CD4-positive, CD25-positive, alpha-beta regulatory T cell (primary cell): ENCODE data around the gene CSK. TPM values are rescaled to one million over a fixed set of nuclear protein-coding genes. Genes with fewer than 3 reads are reported as not detected.

ENCODE experiments used
- ATAC-seq, 2 donors: fragments of 150-1000 bp; cut with Tn5 transposase; one replicate each; pipeline ENCODE4 v1.10.0; 2021; ENCODE audit warnings: low read depth in 2 of 2, moderate number of reproducible peaks in 2 of 2, moderate library complexity in 1 of 2
- DNase-seq, 3 donors: peaks; one replicate each; pipeline versions ENCODE4 v3.0.0 to v3.0.0-alpha.2; 2012 to 2022; ENCODE audit warnings: mixed read lengths in 1 of 3
- H3K27ac ChIP-seq: one replicate; pipeline ENCODE4 v1.7.0; 2013; ENCODE audit warnings: mild to moderate bottlenecking, low read length; ENCODE audit not compliant: insufficient read depth, poor library complexity, severe bottlenecking
- H3K27me3 ChIP-seq: one replicate; pipeline ENCODE4 v1.7.0; 2013; ENCODE audit warnings: low read length; ENCODE audit not compliant: control insufficient read depth, insufficient read depth
- H3K36me3 ChIP-seq: one replicate; pipeline ENCODE4 v1.7.0; 2013; ENCODE audit warnings: mild to moderate bottlenecking, low read length, moderate library complexity; ENCODE audit not compliant: control insufficient read depth, insufficient read depth
- H3K4me1 ChIP-seq: 2 replicates; pipeline ENCODE4 v1.7.0; 2013; ENCODE audit warnings: mild to moderate bottlenecking, low read length; ENCODE audit not compliant: insufficient read depth, control insufficient read depth, poor library complexity, severe bottlenecking
- H3K4me3 ChIP-seq: one replicate; pipeline ENCODE4 v1.7.0; 2013; ENCODE audit warnings: low read depth, mild to moderate bottlenecking, low read length, moderate library complexity
- H3K9me3 ChIP-seq, 2 experiments: 1 replicate in 1 of 2; 2 replicates in 1 of 2; pipeline ENCODE4 v1.7.0; 2013; ENCODE audit warnings: low read length in 2 of 2, mild to moderate bottlenecking in 1 of 2, moderate library complexity in 1 of 2; ENCODE audit not compliant: control insufficient read depth in 2 of 2
- H3K27ac Mint-ChIP-seq, 3 donors: one replicate each; pipeline ENCODE4 v1.8.0; 2020 to 2022; ENCODE audit warnings: mild to moderate bottlenecking in 3 of 3, mixed read lengths in 3 of 3, moderate library complexity in 2 of 3
- H3K27me3 Mint-ChIP-seq: one replicate; pipeline ENCODE4 v1.8.0; 2022; ENCODE audit warnings: mild to moderate bottlenecking, mixed read lengths
- H3K36me3 Mint-ChIP-seq: one replicate; pipeline ENCODE4 v1.8.0; 2020; ENCODE audit warnings: mixed read lengths
- H3K4me1 Mint-ChIP-seq, 4 donors: one replicate each; pipeline ENCODE4 v1.8.0; 2020 to 2022; ENCODE audit warnings: mixed read lengths in 4 of 4, mild to moderate bottlenecking in 1 of 4
- H3K4me3 Mint-ChIP-seq, 4 donors: one replicate each; pipeline ENCODE4 v1.8.0; 2020 to 2022; ENCODE audit warnings: mild to moderate bottlenecking in 4 of 4, mixed read lengths in 4 of 4, moderate library complexity in 3 of 4
- H3K9me3 Mint-ChIP-seq, 7 donors: one replicate each; pipeline ENCODE4 v1.8.0; 2020 to 2022; ENCODE audit warnings: mixed read lengths in 7 of 7, mild to moderate bottlenecking in 3 of 7, moderate library complexity in 2 of 7
- polyA plus RNA-seq, 4 donors: library from polyadenylated mRNA; unstranded; fragments of 300-500 nt; fragmentation: Illumina TruSeq; gene quantifications; one replicate each; pipeline ENCODE4 v1.2.3, GENCODE V29; 2021
- total RNA-seq: library from RNA; stranded (reverse); gene quantifications from one replicate; pipeline ENCODE4 v1.2.3, GENCODE V29; 2022

Gene CSK
- total and polyA plus RNA-seq, 5 donors from 2014 or later = 131 to 257 (median 148) TPM

GRCh38 chr15:74833376-74834107 is 51.7 kb downstream of the CSK start:
- Histone ChIP-seq H3K9me3 (no peaks in the 10 kb centered on the region), H3K27ac (no peak overlapping the region), H3K4me3 (no peak overlapping the region), H3K27me3 (no peaks in the 10 kb centered on the region), H3K4me1 (no peaks in the 10 kb centered on the region), H3K36me3 (no peaks in the 10 kb centered on the region)
- Mint-ChIP-seq H3K36me3 (no peaks in the 10 kb centered on the region), H3K27ac (no peak overlapping the region), H3K27me3 (no peaks in the 10 kb centered on the region), H3K4me3 (peak overlapping the region in 1 of 4 donors; percentile 44), H3K4me1 (peaks cover 0 to 5% (median 3%) of the 10 kb centered on the region in 4 donors), H3K9me3 (no peaks in the 10 kb centered on the region)
- DNase-seq (no peak), ATAC-seq (no peak)

GRCh38 chr15:74835312-74835823 is 53.5 kb downstream of the CSK start:
- Mint-ChIP-seq H3K36me3 (peaks cover 4% of the 10 kb centered on the region), H3K4me1 (peaks cover 0 to 9% (median 4%) of the 10 kb centered on the region in 4 donors), H3K9me3 (no peaks in the 10 kb centered on the region), H3K4me3 (no peak overlapping the region), H3K27me3 (no peaks in the 10 kb centered on the region), H3K27ac (no peak overlapping the region)
- DNase-seq (peak; percentile 14 to 39 (median 19)), ATAC-seq (peak; percentile 22 to 37)
- no peak overlapping the region for H3K4me3 ChIP-seq
- H3K4me1 ChIP-seq = no peaks in the 10 kb centered on the region
- H3K36me3 ChIP-seq = no peaks in the 10 kb centered on the region
- H3K27me3 ChIP-seq = no peaks in the 10 kb centered on the region
- no peaks in the 10 kb centered on the region for H3K9me3 ChIP-seq
- no peak overlapping the region for H3K27ac ChIP-seq

DNA sequence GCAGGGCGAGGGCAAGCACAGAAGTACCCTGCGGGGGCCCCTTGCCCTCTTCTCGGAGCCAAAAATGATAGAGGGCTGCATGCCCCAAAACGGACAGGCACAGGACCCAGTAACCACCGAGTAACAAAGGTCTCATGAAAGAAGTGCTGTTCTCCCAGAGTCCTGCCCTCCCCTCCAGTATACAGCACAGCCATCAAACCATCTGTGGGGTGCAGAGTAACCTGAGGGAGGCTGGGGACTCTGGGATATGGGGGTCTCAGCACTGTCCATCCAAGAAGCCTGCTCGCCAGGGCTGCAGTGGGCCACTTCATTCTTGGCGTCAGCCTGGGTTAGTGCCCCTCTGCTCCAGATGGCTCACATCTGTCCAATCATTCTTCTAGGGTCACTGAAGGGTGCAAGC is 55.0 kb downstream of the CSK start:
- H3K36me3 Mint-ChIP-seq = peaks cover 11% of the 10 kb centered on the region
- Histone ChIP-seq H3K9me3 (no peaks in the 10 kb centered on the region), H3K27me3 (no peaks in the 10 kb centered on the region), H3K4me3 (no peak overlapping the region), H3K4me1 (peaks cover 8% of the 10 kb centered on the region), H3K36me3 (no peaks in the 10 kb centered on the region), H3K27ac (no peak overlapping the region)
- DNase-seq = no peak
- peak overlapping the region in 1 of 4 donors; percentile 25 for H3K4me3 Mint-ChIP-seq
- no peaks in the 10 kb centered on the region for H3K27me3 Mint-ChIP-seq
- peaks cover 0 to 23% (median 14%) of the 10 kb centered on the region in 4 donors for H3K4me1 Mint-ChIP-seq
- H3K9me3 Mint-ChIP-seq = no peaks in the 10 kb centered on the region
- no peak for ATAC-seq
- H3K27ac Mint-ChIP-seq = peak overlapping the region in 1 of 3 donors; percentile 55

GRCh38 chr15:74837482-74838136 is 55.7 kb downstream of the CSK start:
- Mint-ChIP-seq H3K4me3 (peak overlapping the region in 2 of 4 donors; percentile 25 to 68), H3K36me3 (peaks cover 11% of the 10 kb centered on the region), H3K9me3 (no peaks in the 10 kb centered on the region), H3K4me1 (peaks cover 0 to 31% (median 17%) of the 10 kb centered on the region in 4 donors), H3K27ac (peak overlapping the region in 2 of 3 donors; percentile 43 to 55), H3K27me3 (no peaks in the 10 kb centered on the region)
- Histone ChIP-seq H3K4me3 (no peak overlapping the region), H3K9me3 (no peaks in the 10 kb centered on the region), H3K27ac (no peak overlapping the region), H3K4me1 (peaks cover 16% of the 10 kb centered on the region), H3K36me3 (no peaks in the 10 kb centered on the region), H3K27me3 (no peaks in the 10 kb centered on the region)
- DNase-seq (no peak), ATAC-seq (no peak)

DNA sequence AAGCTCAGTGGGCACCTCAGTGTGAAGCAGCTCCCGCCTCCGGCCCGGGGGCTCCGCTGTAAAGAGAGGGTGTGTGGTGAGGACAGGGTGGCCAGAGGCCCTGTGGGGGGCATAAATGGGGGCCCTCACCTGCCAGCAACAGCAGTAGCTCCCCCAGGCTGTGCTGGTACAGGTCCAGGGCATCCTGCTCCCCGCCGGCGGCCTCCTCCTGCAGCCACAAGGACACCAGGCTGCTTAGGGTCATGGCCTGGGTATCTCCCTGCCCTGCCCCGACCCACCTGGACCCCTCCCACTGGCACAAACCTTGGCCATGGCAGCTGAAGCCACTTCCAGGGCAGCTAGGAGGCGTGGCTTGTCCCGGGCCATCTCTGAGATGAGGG is 56.2 kb downstream of the CSK start:
- peak overlapping the region in 1 of 4 donors; percentile 68 for H3K4me3 Mint-ChIP-seq
- no peak overlapping the region for H3K27ac Mint-ChIP-seq
- H3K27me3 Mint-ChIP-seq = no peaks in the 10 kb centered on the region
- Histone ChIP-seq H3K4me1 (peaks cover 17% of the 10 kb centered on the region), H3K27me3 (no peaks in the 10 kb centered on the region), H3K9me3 (no peaks in the 10 kb centered on the region), H3K4me3 (no peak overlapping the region), H3K27ac (no peak overlapping the region), H3K36me3 (no peaks in the 10 kb centered on the region)
- H3K36me3 Mint-ChIP-seq = peaks cover 11% of the 10 kb centered on the region
- no peak for DNase-seq
- ATAC-seq = no peak
- no peaks in the 10 kb centered on the region for H3K9me3 Mint-ChIP-seq
- peaks cover 0 to 33% (median 15%) of the 10 kb centered on the region in 4 donors for H3K4me1 Mint-ChIP-seq

DNA sequence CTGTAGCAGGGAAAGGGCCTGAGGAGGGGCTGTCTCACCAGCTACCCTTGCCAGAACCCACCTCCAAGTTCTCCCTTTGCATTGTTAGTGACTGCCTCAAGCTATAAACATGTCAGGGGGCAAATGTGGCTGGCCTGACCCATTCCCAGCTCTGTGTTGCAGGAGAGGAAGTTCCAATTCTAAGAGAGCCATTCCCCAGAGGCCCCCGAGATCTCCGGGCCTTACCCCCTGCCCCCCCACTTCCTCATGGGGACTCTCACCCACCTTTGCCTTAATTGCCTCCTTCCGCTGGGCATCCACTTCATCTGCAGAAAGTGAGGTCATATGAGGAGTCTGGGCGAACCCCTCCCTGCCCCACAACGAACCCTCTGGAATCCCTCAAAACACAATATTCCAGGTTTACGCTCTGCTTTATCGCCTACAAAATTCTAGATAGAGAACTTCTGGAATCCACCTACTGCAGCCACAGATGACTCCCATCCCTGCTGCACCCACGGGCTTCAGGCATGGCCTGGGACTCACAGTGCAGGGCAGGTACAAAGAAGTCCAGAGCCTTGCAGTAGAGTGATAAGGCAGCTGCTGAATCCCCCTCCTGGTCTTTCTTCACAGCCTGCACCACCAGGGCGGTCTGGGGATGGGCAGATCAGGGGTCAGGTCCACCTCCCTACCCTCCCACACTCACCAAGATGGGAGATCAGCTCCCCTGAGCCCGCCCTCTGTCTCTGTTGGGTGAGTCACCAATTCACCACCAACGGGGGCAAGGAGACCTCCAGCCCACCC is 57.1 kb downstream of the CSK start:
- Mint-ChIP-seq H3K27ac (peak overlapping the region in 2 of 3 donors; percentile 65 to 67), H3K36me3 (peaks cover 11% of the 10 kb centered on the region), H3K27me3 (no peaks in the 10 kb centered on the region), H3K4me1 (peaks cover 0 to 41% (median 20%) of the 10 kb centered on the region in 4 donors), H3K9me3 (no peaks in the 10 kb centered on the region), H3K4me3 (no peak overlapping the region)
- no peaks in the 10 kb centered on the region for H3K9me3 ChIP-seq
- H3K36me3 ChIP-seq = no peaks in the 10 kb centered on the region
- H3K4me3 ChIP-seq = no peak overlapping the region
- no peaks in the 10 kb centered on the region for H3K27me3 ChIP-seq
- no peak overlapping the region for H3K27ac ChIP-seq
- no peak for DNase-seq
- H3K4me1 ChIP-seq = peaks cover 25% of the 10 kb centered on the region
- ATAC-seq = no peak

DNA sequence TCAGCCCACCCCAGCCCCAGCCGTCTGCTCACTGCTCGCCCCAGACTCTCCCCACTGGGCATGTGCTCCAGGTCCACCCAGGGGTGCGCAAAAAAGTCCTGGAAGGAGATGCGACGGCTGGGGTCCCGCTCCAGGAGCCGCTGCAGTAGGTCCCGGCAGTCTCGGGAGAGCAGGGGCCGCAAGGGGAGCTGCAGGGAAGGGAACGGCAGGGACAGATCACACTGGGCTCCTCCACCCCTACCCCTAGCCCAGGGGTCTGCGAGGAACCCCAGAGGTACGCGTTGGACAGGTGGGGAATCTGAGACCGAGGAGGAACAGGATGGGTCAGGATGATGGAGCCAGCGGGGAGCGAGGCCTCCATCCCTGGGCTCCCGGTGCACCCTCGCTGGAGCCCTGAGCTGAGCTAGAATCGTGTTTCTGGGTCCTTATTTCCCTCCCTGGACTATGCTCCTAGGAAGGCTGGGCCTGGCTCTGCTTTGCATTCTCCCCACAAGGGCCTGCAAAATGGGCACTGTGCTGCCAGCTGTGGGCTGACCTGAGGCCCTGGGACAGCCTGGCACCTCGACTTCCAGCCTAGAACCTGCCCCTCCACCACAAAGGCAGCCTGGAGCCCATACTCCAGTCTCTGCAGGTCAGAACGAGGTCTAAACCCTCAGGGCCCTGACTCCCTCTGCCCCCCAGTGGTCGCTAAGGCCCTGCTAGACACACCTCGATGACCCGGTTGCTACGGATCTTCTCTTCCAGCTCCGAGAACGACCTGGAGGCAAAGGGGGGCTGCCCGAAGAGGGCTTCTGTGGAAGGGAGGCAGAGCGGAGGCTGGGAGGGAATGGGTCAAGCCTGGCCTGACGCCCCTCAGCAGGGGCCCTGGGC is 57.9 kb downstream of the CSK start:
- Mint-ChIP-seq H3K27ac (no peak overlapping the region), H3K4me3 (peak overlapping the region in 2 of 4 donors; percentile 13 to 74), H3K36me3 (peaks cover 11% of the 10 kb centered on the region), H3K27me3 (no peaks in the 10 kb centered on the region), H3K4me1 (peaks cover 0 to 48% (median 24%) of the 10 kb centered on the region in 4 donors), H3K9me3 (no peaks in the 10 kb centered on the region)
- Histone ChIP-seq H3K27me3 (no peaks in the 10 kb centered on the region), H3K27ac (no peak overlapping the region), H3K4me3 (no peak overlapping the region), H3K36me3 (no peaks in the 10 kb centered on the region), H3K9me3 (no peaks in the 10 kb centered on the region), H3K4me1 (peaks cover 33% of the 10 kb centered on the region)
- ATAC-seq = no peak
- no peak for DNase-seq
